CD14-positive monocyte (primary cell): Measurements from ENCODE around the gene TYR. TPM values are rescaled to one million over a fixed set of nuclear protein-coding genes. Genes with fewer than 3 reads are reported as not detected.

Experiments
- DNase-seq, 3 donors: peaks; one replicate each; pipeline ENCODE4 v3.0.0-alpha.2; 2011 to 2022
- H2AFZ ChIP-seq: 2 replicates; pipeline ENCODE4 v1.6.0; 2012; ENCODE audit warnings: mild to moderate bottlenecking, low read depth, low read length, inconsistent platforms; ENCODE audit not compliant: insufficient read depth, poor library complexity, severe bottlenecking
- H3K27ac ChIP-seq, 2 donors: 1 replicate in 1 of 2; 2 replicates in 1 of 2; pipeline ENCODE4 v1.5.1; 2012 to 2013; ENCODE audit warnings: low read length in 2 of 2, control low read depth in 1 of 2, inconsistent platforms in 1 of 2, low read depth in 1 of 2, mild to moderate bottlenecking in 1 of 2
- H3K27me3 ChIP-seq, 2 donors: one replicate each; pipeline versions ENCODE4 v1.6.0 to v1.6.1; 2011 to 2013; ENCODE audit warnings: low read length in 2 of 2; ENCODE audit not compliant: control insufficient read depth in 2 of 2, insufficient read depth in 2 of 2
- H3K36me3 ChIP-seq, 2 donors: replicated peaks in 1 of 2; 1 replicate in 1 of 2; 2 replicates in 1 of 2; pipeline versions ENCODE4 v1.5.1 to v1.6.1; 2012 to 2013; ENCODE audit warnings: low read length in 2 of 2, control low read depth in 1 of 2, inconsistent platforms in 1 of 2, mild to moderate bottlenecking in 1 of 2; ENCODE audit not compliant: insufficient read depth in 2 of 2, control insufficient read depth in 1 of 2
- H3K4me1 ChIP-seq, 2 donors: 1 replicate in 1 of 2; 2 replicates in 1 of 2; pipeline versions ENCODE4 v1.5.1 to v1.6.1; 2012 to 2013; ENCODE audit warnings: low read length in 2 of 2, control low read depth in 1 of 2, inconsistent platforms in 1 of 2, mild to moderate bottlenecking in 1 of 2, moderate library complexity in 1 of 2; ENCODE audit not compliant: insufficient read depth in 2 of 2, control insufficient read depth in 1 of 2
- H3K4me2 ChIP-seq: replicated peaks from 2 replicates; pipeline ENCODE3; 2012; ENCODE audit warnings: low read length, moderate library complexity, mild to moderate bottlenecking; ENCODE audit not compliant: poor library complexity, severe bottlenecking; ENCODE audit errors: extremely low read depth
- H3K4me3 ChIP-seq, 3 experiments: fragments of 200-600 bp in 1 of 3; sonication (generic) in 1 of 3; replicated peaks in 1 of 3; 1 replicate in 2 of 3; 2 replicates in 1 of 3; pipeline ENCODE4 v1.5.1; 2011 to 2013; ENCODE audit warnings: low read length in 3 of 3, mild to moderate bottlenecking in 3 of 3, control low read depth in 2 of 3, low read depth in 2 of 3, inconsistent platforms in 1 of 3, moderate library complexity in 1 of 3
- H3K79me2 ChIP-seq: 2 replicates; pipeline ENCODE4 v1.6.0; 2012; ENCODE audit warnings: mild to moderate bottlenecking, control low read depth, inconsistent platforms, low read length, moderate library complexity; ENCODE audit not compliant: insufficient read depth
- H3K9ac ChIP-seq: 2 replicates; pipeline ENCODE4 v1.6.0; 2017; ENCODE audit warnings: low read length, mild to moderate bottlenecking; ENCODE audit not compliant: insufficient read depth, poor library complexity, severe bottlenecking
- H3K9me3 ChIP-seq, 2 donors: replicated peaks in 1 of 2; 1 replicate in 1 of 2; 2 replicates in 1 of 2; pipeline versions ENCODE4 v1.5.1 to v1.6.1; 2012 to 2013; ENCODE audit warnings: low read length in 2 of 2, control low read depth in 1 of 2; ENCODE audit not compliant: control insufficient read depth in 1 of 2, insufficient read depth in 1 of 2
- H4K20me1 ChIP-seq: 2 replicates; pipeline ENCODE4 v1.6.0; 2012; ENCODE audit warnings: mild to moderate bottlenecking, low read length, control low read depth, moderate library complexity; ENCODE audit not compliant: insufficient read depth
- H3K27ac Mint-ChIP-seq, 7 donors: one replicate each; pipeline ENCODE4 v1.8.0; 2020; ENCODE audit warnings: mild to moderate bottlenecking in 7 of 7, mixed read lengths in 7 of 7, moderate library complexity in 6 of 7, inconsistent platforms in 2 of 7
- H3K27me3 Mint-ChIP-seq, 3 donors: one replicate each; pipeline ENCODE4 v1.8.0; 2021 to 2022; ENCODE audit warnings: low read depth in 3 of 3, mild to moderate bottlenecking in 3 of 3, mixed read lengths in 3 of 3, moderate library complexity in 3 of 3, inconsistent platforms in 1 of 3
- H3K36me3 Mint-ChIP-seq, 2 donors: one replicate each; pipeline ENCODE4 v1.8.0; 2020; ENCODE audit warnings: mixed read lengths in 2 of 2, inconsistent platforms in 1 of 2, mild to moderate bottlenecking in 1 of 2
- H3K4me1 Mint-ChIP-seq: one replicate; pipeline ENCODE4 v1.8.0; 2020; ENCODE audit warnings: mild to moderate bottlenecking, mixed read lengths
- H3K4me3 Mint-ChIP-seq, 2 donors: one replicate each; pipeline ENCODE4 v1.8.0; 2020; ENCODE audit warnings: mild to moderate bottlenecking in 2 of 2, mixed read lengths in 2 of 2, moderate library complexity in 1 of 2
- H3K9me3 Mint-ChIP-seq, 7 donors: one replicate each; pipeline ENCODE4 v1.8.0; 2020 to 2022; ENCODE audit warnings: mixed read lengths in 7 of 7, mild to moderate bottlenecking in 6 of 7, moderate library complexity in 6 of 7, inconsistent platforms in 2 of 7
- WGBS: methylation state at CpG from one replicate; pipeline ENCODE4 v1.1.5; 2013; ENCODE audit warnings: missing lambda C conversion rate; ENCODE audit not compliant: insufficient coverage; 5-methylcytosine and 5-hydroxymethylcytosine counted together
- intact Hi-C, 2 donors: fragments of 100-400 bp; cut with micrococcal nuclease; formaldehyde crosslinking; loops; one replicate each; pipeline versions ENCODE4 v1.15.0 to v1.15.1; 2023
- polyA plus RNA-seq, 3 donors: library from polyadenylated mRNA; depleted of rRNA in 1 of 3; unstranded in 2 of 3; stranded (reverse) in 1 of 3; fragments of 300-500 nt in 2 of 3; fragments of >200 nt in 1 of 3; fragmentation: Illumina TruSeq in 2 of 3; gene quantifications; 1 replicate in 2 of 3; 2 replicates in 1 of 3; pipeline ENCODE4 v1.2.3, GENCODE V29; 2012 to 2021
- TF ChIP-seq, protein P1 (sequence below): fragments of 200-600 bp; IDR thresholded peaks from one replicate; pipeline ENCODE4 v1.8.0; 2022; ENCODE audit warnings: antibody characterized with exemption, mild to moderate bottlenecking

The TYR gene
- polyA plus RNA-seq, 3 donors, result not detected

GRCh38 chr11:89176938-89177337 is 737 bp upstream of the TYR start:
- Histone ChIP-seq H3K27me3 (no peaks in the 10 kb centered on the region), H3K4me3 (no peak overlapping the region), H3K4me1 (no peaks in the 10 kb centered on the region), H3K79me2 (no peaks in the 10 kb centered on the region), H2AFZ (no peak overlapping the region), H3K36me3 (no peaks in the 10 kb centered on the region), H3K27ac (no peak overlapping the region), H3K9me3 (no peaks in the 10 kb centered on the region), H3K4me2 (no peak overlapping the region), H4K20me1 (no peaks in the 10 kb centered on the region), H3K9ac (no peak overlapping the region)
- Mint-ChIP-seq H3K4me3 (no peak overlapping the region), H3K36me3 (no peaks in the 10 kb centered on the region), H3K27ac (no peak overlapping the region), H3K27me3 (peaks cover 0 to 1% (median 0%) of the 10 kb centered on the region in 3 donors), H3K9me3 (peaks cover 0 to 1% (median 0%) of the 10 kb centered on the region in 7 donors), H3K4me1 (no peaks in the 10 kb centered on the region)
- intact Hi-C loops, result no loop called here
- no CpG with 5 or more reads among the region's 2 CpGs for WGBS
- TF ChIP-seq, protein P1, sequence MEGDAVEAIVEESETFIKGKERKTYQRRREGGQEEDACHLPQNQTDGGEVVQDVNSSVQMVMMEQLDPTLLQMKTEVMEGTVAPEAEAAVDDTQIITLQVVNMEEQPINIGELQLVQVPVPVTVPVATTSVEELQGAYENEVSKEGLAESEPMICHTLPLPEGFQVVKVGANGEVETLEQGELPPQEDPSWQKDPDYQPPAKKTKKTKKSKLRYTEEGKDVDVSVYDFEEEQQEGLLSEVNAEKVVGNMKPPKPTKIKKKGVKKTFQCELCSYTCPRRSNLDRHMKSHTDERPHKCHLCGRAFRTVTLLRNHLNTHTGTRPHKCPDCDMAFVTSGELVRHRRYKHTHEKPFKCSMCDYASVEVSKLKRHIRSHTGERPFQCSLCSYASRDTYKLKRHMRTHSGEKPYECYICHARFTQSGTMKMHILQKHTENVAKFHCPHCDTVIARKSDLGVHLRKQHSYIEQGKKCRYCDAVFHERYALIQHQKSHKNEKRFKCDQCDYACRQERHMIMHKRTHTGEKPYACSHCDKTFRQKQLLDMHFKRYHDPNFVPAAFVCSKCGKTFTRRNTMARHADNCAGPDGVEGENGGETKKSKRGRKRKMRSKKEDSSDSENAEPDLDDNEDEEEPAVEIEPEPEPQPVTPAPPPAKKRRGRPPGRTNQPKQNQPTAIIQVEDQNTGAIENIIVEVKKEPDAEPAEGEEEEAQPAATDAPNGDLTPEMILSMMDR, result no peak
- DNase-seq, result no peak

DNA sequence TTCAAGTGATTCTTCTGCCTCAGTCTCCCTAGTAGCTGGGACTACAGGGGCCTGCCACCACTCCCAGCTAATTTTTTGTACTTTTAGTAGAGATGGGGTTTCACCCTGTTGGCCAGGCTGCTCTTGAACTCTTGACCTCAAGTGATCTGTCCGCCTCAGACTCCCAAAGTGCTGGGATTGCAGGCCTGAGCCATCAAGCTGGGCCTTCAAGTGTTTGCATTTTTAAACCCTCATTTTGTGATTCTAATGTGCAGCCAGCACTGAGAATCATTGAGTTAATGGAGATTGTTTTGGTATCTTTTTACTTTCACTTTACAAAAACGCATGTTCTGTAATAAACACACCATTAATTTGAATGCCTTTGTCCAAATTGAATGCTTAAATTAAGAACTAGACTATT is 3.4 kb downstream of the TYR start:
- no peak overlapping the region for H3K4me2 ChIP-seq
- TF ChIP-seq, protein P1, result no peak

More for the DNA sequence above, 3.4 kb downstream of the TYR start:
- H3K9ac ChIP-seq, result no peak overlapping the region
- H3K79me2 ChIP-seq, result no peaks in the 10 kb centered on the region
- no peak overlapping the region for H3K4me3 ChIP-seq
- H4K20me1 ChIP-seq, result no peaks in the 10 kb centered on the region
- DNase-seq, result no peak
- no peak overlapping the region for H3K27ac ChIP-seq
- no CpG with 5 or more reads among the region's 2 CpGs for WGBS
- H3K9me3 Mint-ChIP-seq, result peaks cover 0 to 1% (median 0%) of the 10 kb centered on the region in 7 donors
- no peaks in the 10 kb centered on the region for H3K36me3 Mint-ChIP-seq
- H3K27me3 ChIP-seq, result no peaks in the 10 kb centered on the region
- no peaks in the 10 kb centered on the region for H3K9me3 ChIP-seq
- H2AFZ ChIP-seq, result no peak overlapping the region
- H3K4me3 Mint-ChIP-seq, result no peak overlapping the region
- peaks cover 0 to 1% (median 0%) of the 10 kb centered on the region in 3 donors for H3K27me3 Mint-ChIP-seq
- H3K4me1 Mint-ChIP-seq, result no peaks in the 10 kb centered on the region
- no peaks in the 10 kb centered on the region for H3K36me3 ChIP-seq
- intact Hi-C loops, result no loop called here
- no peaks in the 10 kb centered on the region for H3K4me1 ChIP-seq
- H3K27ac Mint-ChIP-seq, result no peak overlapping the region
